Fibroblast of the aortic adventitia (primary cell): Measurements from ENCODE around the gene FOXK1. TPM values are rescaled to one million over a fixed set of nuclear protein-coding genes. Genes with fewer than 3 reads are reported as not detected.

ENCODE experiments used
- DNase-seq: peaks from one replicate; pipeline ENCODE4 v3.0.0-alpha.2; 2010; ENCODE audit warnings: low read depth
- H3K4me3 ChIP-seq: 2 replicates; pipeline ENCODE4 v1.5.1; 2011; ENCODE audit warnings: low read depth, mild to moderate bottlenecking, control low read depth, low read length, moderate library complexity
- CTCF ChIP-seq: IDR thresholded peaks from 2 replicates; pipeline ENCODE4 v1.5.1; 2011; ENCODE audit warnings: mild to moderate bottlenecking, low read length, control low read depth, inconsistent platforms; ENCODE audit not compliant: insufficient read depth
- total RNA-seq: library from RNA; depleted of rRNA; stranded (reverse); fragments of >200 nt; gene quantifications from 2 replicates; pipeline ENCODE4 v1.2.3, GENCODE V29; 2012; ENCODE audit warnings: low replicate concordance

FOXK1 gene
- total RNA-seq, 1 donor = 27.8 TPM

GRCh38 chr7:4699841-4700240, 17.7 kb downstream of the FOXK1 start:
- H3K4me3 ChIP-seq = no peak overlapping the region
- DNase-seq = no peak

GRCh38 chr7:4700577-4701235, 18.6 kb downstream of the FOXK1 start:
- peak; percentile 91 for DNase-seq
- TF ChIP-seq CTCF = no peak
- no peak overlapping the region for H3K4me3 ChIP-seq

More at GRCh38 chr7:4699841-4700240, 17.7 kb downstream of the FOXK1 start:
- no peak for TF ChIP-seq CTCF

GRCh38 chr7:4702961-4703512, 20.9 kb downstream of the FOXK1 start:
- DNase-seq = peak; percentile 37
- H3K4me3 ChIP-seq = no peak overlapping the region
- no peak for TF ChIP-seq CTCF

- TF ChIP-seq CTCF = no peak
- no peak overlapping the region for H3K4me3 ChIP-seq
- no peak for DNase-seq
Observed at GRCh38 chr7:4703532-4703931, 21.4 kb downstream of the FOXK1 start.

- TF ChIP-seq CTCF = no peak
- DNase-seq = no peak
- H3K4me3 ChIP-seq = no peak overlapping the region
Observed at GRCh38 chr7:4706384-4707216, 24.5 kb downstream of the FOXK1 start.

- H3K4me3 ChIP-seq = no peak overlapping the region
- no peak for TF ChIP-seq CTCF
- no peak for DNase-seq
Observed at GRCh38 chr7:4707217-4707741, 25.2 kb downstream of the FOXK1 start.
